Neural progenitor cell (in vitro differentiated cells): ENCODE measurements around the gene SERPINB10.

Source experiments
- EZH2 ChIP-seq: fragments of 200-600 bp; sonication (generic); IDR thresholded peaks from 2 replicates; pipeline ENCODE4 v1.6.1; 2017; ENCODE audit warnings: antibody characterized with exemption, mild to moderate bottlenecking, moderate library complexity
- EZH2phosphoT487 ChIP-seq: fragments of 200-600 bp; sonication (generic); IDR thresholded peaks from 2 replicates; pipeline ENCODE4 v1.6.1; 2017; ENCODE audit warnings: antibody characterized with exemption
- TF ChIP-seq, protein P1 (sequence below): fragments of 200-600 bp; sonication (generic); IDR thresholded peaks from 2 replicates; pipeline ENCODE4 v1.5.1; 2017; ENCODE audit warnings: antibody characterized with exemption, mild to moderate bottlenecking

DNA sequence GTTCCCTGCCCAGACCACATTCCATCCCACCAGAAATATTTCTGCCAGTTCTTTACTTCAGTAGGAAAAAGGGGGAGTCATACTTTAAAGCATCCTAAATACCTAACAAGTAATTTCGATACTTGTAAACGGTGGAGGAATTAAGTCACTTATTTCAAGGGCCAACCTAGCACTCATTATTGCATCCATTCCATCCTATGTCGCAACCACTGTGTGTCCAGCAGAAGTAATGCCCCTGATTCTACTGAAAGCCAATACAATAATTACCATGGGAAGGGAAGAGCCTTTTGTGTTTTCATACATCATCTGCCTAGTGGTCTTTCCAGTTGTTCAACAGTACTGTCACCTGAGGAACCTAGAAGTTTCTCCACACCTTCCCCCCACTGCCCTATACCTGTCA lies 74.6 kb downstream of the SERPINB10 start:
- TF ChIP-seq, protein P1, sequence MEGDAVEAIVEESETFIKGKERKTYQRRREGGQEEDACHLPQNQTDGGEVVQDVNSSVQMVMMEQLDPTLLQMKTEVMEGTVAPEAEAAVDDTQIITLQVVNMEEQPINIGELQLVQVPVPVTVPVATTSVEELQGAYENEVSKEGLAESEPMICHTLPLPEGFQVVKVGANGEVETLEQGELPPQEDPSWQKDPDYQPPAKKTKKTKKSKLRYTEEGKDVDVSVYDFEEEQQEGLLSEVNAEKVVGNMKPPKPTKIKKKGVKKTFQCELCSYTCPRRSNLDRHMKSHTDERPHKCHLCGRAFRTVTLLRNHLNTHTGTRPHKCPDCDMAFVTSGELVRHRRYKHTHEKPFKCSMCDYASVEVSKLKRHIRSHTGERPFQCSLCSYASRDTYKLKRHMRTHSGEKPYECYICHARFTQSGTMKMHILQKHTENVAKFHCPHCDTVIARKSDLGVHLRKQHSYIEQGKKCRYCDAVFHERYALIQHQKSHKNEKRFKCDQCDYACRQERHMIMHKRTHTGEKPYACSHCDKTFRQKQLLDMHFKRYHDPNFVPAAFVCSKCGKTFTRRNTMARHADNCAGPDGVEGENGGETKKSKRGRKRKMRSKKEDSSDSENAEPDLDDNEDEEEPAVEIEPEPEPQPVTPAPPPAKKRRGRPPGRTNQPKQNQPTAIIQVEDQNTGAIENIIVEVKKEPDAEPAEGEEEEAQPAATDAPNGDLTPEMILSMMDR: no peak
- TF ChIP-seq EZH2 (no peak), EZH2phosphoT487 (no peak)
